GM23338 (cell line): ENCODE measurements around the gene DNAH11. TPM values are rescaled to one million over a fixed set of nuclear protein-coding genes. Genes with fewer than 3 reads are reported as not detected.

ENCODE experiments used
- ATAC-seq: fragments of 200-7000 bp; cut with Tn5 transposase; 3 replicates; pipeline ENCODE4 v1.9.1; 2020
- DNase-seq: peaks from one replicate; pipeline ENCODE4 v3.0.0-alpha.2; 2015; ENCODE audit warnings: low spot score
- H2AFZ ChIP-seq: fragments of 200-600 bp; sonication (generic); 2 replicates; pipeline ENCODE4 v1.8.0; 2016; ENCODE audit warnings: antibody characterized with exemption, mild to moderate bottlenecking, moderate library complexity
- H3F3A ChIP-seq: fragments of 200-600 bp; sonication (generic); replicated peaks from 2 replicates; pipeline ENCODE4 v1.8.0; 2017; ENCODE audit warnings: antibody characterized with exemption, mixed run types, low read depth
- H3K27ac ChIP-seq: fragments of 200-600 bp; sonication (generic); 2 replicates; pipeline ENCODE4 v1.6.1; 2016; ENCODE audit warnings: low read depth
- H3K27me3 ChIP-seq: fragments of 200-600 bp; sonication (generic); 2 replicates; pipeline ENCODE4 v1.8.0; 2016; ENCODE audit warnings: mild to moderate bottlenecking, mixed run types, moderate library complexity; ENCODE audit not compliant: insufficient read depth
- H3K36me3 ChIP-seq: fragments of 200-600 bp; sonication (generic); 2 replicates; pipeline ENCODE4 v1.8.0; 2016; ENCODE audit warnings: mild to moderate bottlenecking; ENCODE audit not compliant: insufficient read depth
- H3K4me1 ChIP-seq: fragments of 200-600 bp; sonication (generic); 2 replicates; pipeline ENCODE4 v1.8.0; 2016; ENCODE audit warnings: mild to moderate bottlenecking, moderate library complexity; ENCODE audit not compliant: insufficient read depth
- H3K4me2 ChIP-seq: fragments of 200-600 bp; sonication (generic); 2 replicates; pipeline ENCODE4 v1.7.1; 2017; ENCODE audit warnings: mixed run types
- H3K4me3 ChIP-seq: fragments of 200-600 bp; sonication (generic); 2 replicates; pipeline ENCODE4 v1.6.1; 2016; ENCODE audit warnings: mixed run types
- H3K79me2 ChIP-seq: fragments of 200-600 bp; sonication (generic); replicated peaks from 2 replicates; pipeline ENCODE4 v1.8.0; 2017; ENCODE audit warnings: mild to moderate bottlenecking; ENCODE audit not compliant: insufficient read depth
- H3K9me2 ChIP-seq: fragments of 200-600 bp; sonication (generic); 2 replicates; pipeline ENCODE4 v1.8.0; 2017; ENCODE audit not compliant: insufficient read depth
- H4K20me1 ChIP-seq: fragments of 200-600 bp; sonication (generic); replicated peaks from 2 replicates; pipeline ENCODE4 v1.8.0; 2017; ENCODE audit warnings: mild to moderate bottlenecking; ENCODE audit not compliant: insufficient read depth
- H3K27ac Mint-ChIP-seq: 2 replicates; pipeline ENCODE4 v1.8.0; 2020; ENCODE audit warnings: inconsistent platforms, mild to moderate bottlenecking, moderate library complexity, mixed read lengths
- H3K27me3 Mint-ChIP-seq: 3 replicates; pipeline ENCODE4 v1.8.0; 2022; ENCODE audit warnings: low read depth, mild to moderate bottlenecking, moderate library complexity, mixed read lengths, inconsistent platforms; ENCODE audit not compliant: insufficient read depth, poor library complexity
- H3K36me3 Mint-ChIP-seq: 3 replicates; pipeline ENCODE4 v1.8.0; 2021; ENCODE audit warnings: low read depth, mild to moderate bottlenecking, inconsistent platforms, moderate library complexity, mixed read lengths
- H3K4me1 Mint-ChIP-seq: 3 replicates; pipeline ENCODE4 v1.8.0; 2020; ENCODE audit warnings: mild to moderate bottlenecking, inconsistent platforms, mixed read lengths
- H3K4me3 Mint-ChIP-seq: 3 replicates; pipeline ENCODE4 v1.8.0; 2021; ENCODE audit warnings: moderate library complexity, mild to moderate bottlenecking, inconsistent platforms, mixed read lengths
- H3K9me3 Mint-ChIP-seq: 3 replicates; pipeline ENCODE4 v1.8.0; 2020; ENCODE audit warnings: moderate library complexity, mild to moderate bottlenecking, inconsistent platforms, mixed read lengths
- EZH2 ChIP-seq: fragments of 200-600 bp; sonication (generic); IDR thresholded peaks from one replicate; pipeline ENCODE4 v1.8.0; 2017; ENCODE audit warnings: antibody characterized with exemption, mild to moderate bottlenecking, low read depth; ENCODE audit not compliant: unreplicated experiment
- JUNB ChIP-seq: IDR thresholded peaks from one replicate; pipeline ENCODE4 v1.6.1; 2016; ENCODE audit warnings: antibody characterized with exemption; ENCODE audit not compliant: unreplicated experiment
- NANOG ChIP-seq: IDR thresholded peaks from 2 replicates; pipeline ENCODE4 v1.6.1; 2016; ENCODE audit warnings: antibody characterized with exemption, borderline replicate concordance
- ZNF331 ChIP-seq: fragments of 250-450 bp; sonication (Bioruptor Pico); IDR thresholded peaks from 2 replicates; pipeline ENCODE4 v1.5.0; 2020; ENCODE audit warnings: low read depth, mild to moderate bottlenecking, moderate library complexity
- polyA plus RNA-seq: library from polyadenylated mRNA; unstranded; fragments of >200 nt; fragmentation: Nextera tagmentation; extraction: Ambion mirVana; gene quantifications from 2 replicates; pipeline ENCODE4 v1.2.1, GENCODE V29; 2016
- total RNA-seq: library from RNA; depleted of rRNA; stranded (reverse); fragments of >200 nt; shearing (Covaris generic); gene quantifications from 2 replicates; pipeline ENCODE4 v1.2.3, GENCODE V29; 2014
- TF ChIP-seq, protein P1 (sequence below): fragments of 250-450 bp; sonication (Bioruptor Pico); IDR thresholded peaks from 2 replicates; pipeline ENCODE4 v1.5.0; 2020; ENCODE audit warnings: mild to moderate bottlenecking, moderate library complexity
- TF ChIP-seq, protein P2 (sequence below): IDR thresholded peaks from one replicate; pipeline ENCODE4 v1.6.1; 2018; ENCODE audit warnings: antibody characterized with exemption; ENCODE audit not compliant: unreplicated experiment
- TF ChIP-seq, protein P3 (sequence below): IDR thresholded peaks from 2 replicates; pipeline ENCODE4 v1.6.1; 2016; ENCODE audit warnings: antibody characterized with exemption

Gene DNAH11
- total and polyA plus RNA-seq, 2 experiments from 2014 or later: 9.3 TPM

- 0 out of 2 replicates have a peak, but pooled peaks cover 3% of the 10 kb centered on the region for H3K9me2 ChIP-seq
- no peak for DNase-seq
- H3K79me2 ChIP-seq: no peaks in the 10 kb centered on the region
- Mint-ChIP-seq H3K9me3 (no peaks in the 10 kb centered on the region), H3K36me3 (peaks cover under 1% of the 10 kb centered on the region; the same call in 2 of the 3 replicates), H3K4me3 (no peak overlapping the region), H3K27ac (no peak overlapping the region), H3K4me1 (no peaks in the 10 kb centered on the region; the same call in 2 of the 3 replicates), H3K27me3 (no peaks in the 10 kb centered on the region)
- no peaks in the 10 kb centered on the region for H4K20me1 ChIP-seq
- no peak overlapping the region for H3K4me2 ChIP-seq
- H3K4me3 ChIP-seq: no peak overlapping the region
- H3K36me3 ChIP-seq: no peaks in the 10 kb centered on the region
- H2AFZ ChIP-seq: no peak overlapping the region
- no peak overlapping the region for H3K27ac ChIP-seq
- no peaks in the 10 kb centered on the region for H3K4me1 ChIP-seq
- no peaks in the 10 kb centered on the region for H3F3A ChIP-seq
- H3K27me3 ChIP-seq: no peaks in the 10 kb centered on the region
- no peak for TF ChIP-seq EZH2
- TF ChIP-seq, protein P1, sequence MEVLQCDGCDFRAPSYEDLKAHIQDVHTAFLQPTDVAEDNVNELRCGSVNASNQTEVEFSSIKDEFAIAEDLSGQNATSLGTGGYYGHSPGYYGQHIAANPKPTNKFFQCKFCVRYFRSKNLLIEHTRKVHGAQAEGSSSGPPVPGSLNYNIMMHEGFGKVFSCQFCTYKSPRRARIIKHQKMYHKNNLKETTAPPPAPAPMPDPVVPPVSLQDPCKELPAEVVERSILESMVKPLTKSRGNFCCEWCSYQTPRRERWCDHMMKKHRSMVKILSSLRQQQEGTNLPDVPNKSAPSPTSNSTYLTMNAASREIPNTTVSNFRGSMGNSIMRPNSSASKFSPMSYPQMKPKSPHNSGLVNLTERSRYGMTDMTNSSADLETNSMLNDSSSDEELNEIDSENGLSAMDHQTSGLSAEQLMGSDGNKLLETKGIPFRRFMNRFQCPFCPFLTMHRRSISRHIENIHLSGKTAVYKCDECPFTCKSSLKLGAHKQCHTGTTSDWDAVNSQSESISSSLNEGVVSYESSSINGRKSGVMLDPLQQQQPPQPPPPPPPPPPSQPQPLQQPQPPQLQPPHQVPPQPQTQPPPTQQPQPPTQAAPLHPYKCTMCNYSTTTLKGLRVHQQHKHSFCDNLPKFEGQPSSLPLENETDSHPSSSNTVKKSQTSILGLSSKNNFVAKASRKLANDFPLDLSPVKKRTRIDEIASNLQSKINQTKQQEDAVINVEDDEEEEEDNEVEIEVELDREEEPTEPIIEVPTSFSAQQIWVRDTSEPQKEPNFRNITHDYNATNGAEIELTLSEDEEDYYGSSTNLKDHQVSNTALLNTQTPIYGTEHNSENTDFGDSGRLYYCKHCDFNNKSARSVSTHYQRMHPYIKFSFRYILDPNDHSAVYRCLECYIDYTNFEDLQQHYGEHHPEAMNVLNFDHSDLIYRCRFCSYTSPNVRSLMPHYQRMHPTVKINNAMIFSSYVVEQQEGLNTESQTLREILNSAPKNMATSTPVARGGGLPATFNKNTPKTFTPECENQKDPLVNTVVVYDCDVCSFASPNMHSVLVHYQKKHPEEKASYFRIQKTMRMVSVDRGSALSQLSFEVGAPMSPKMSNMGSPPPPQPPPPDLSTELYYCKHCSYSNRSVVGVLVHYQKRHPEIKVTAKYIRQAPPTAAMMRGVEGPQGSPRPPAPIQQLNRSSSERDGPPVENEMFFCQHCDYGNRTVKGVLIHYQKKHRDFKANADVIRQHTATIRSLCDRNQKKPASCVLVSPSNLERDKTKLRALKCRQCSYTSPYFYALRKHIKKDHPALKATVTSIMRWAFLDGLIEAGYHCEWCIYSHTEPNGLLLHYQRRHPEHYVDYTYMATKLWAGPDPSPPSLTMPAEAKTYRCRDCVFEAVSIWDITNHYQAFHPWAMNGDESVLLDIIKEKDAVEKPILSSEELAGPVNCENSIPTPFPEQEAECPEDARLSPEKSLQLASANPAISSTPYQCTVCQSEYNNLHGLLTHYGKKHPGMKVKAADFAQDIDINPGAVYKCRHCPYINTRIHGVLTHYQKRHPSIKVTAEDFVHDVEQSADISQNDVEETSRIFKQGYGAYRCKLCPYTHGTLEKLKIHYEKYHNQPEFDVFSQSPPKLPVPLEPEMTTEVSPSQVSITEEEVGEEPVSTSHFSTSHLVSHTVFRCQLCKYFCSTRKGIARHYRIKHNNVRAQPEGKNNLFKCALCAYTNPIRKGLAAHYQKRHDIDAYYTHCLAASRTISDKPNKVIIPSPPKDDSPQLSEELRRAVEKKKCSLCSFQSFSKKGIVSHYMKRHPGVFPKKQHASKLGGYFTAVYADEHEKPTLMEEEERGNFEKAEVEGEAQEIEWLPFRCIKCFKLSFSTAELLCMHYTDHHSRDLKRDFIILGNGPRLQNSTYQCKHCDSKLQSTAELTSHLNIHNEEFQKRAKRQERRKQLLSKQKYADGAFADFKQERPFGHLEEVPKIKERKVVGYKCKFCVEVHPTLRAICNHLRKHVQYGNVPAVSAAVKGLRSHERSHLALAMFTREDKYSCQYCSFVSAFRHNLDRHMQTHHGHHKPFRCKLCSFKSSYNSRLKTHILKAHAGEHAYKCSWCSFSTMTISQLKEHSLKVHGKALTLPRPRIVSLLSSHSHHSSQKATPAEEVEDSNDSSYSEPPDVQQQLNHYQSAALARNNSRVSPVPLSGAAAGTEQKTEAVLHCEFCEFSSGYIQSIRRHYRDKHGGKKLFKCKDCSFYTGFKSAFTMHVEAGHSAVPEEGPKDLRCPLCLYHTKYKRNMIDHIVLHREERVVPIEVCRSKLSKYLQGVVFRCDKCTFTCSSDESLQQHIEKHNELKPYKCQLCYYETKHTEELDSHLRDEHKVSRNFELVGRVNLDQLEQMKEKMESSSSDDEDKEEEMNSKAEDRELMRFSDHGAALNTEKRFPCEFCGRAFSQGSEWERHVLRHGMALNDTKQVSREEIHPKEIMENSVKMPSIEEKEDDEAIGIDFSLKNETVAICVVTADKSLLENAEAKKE (CRISPR knock-in tag): no peak
- TF ChIP-seq, protein P2, sequence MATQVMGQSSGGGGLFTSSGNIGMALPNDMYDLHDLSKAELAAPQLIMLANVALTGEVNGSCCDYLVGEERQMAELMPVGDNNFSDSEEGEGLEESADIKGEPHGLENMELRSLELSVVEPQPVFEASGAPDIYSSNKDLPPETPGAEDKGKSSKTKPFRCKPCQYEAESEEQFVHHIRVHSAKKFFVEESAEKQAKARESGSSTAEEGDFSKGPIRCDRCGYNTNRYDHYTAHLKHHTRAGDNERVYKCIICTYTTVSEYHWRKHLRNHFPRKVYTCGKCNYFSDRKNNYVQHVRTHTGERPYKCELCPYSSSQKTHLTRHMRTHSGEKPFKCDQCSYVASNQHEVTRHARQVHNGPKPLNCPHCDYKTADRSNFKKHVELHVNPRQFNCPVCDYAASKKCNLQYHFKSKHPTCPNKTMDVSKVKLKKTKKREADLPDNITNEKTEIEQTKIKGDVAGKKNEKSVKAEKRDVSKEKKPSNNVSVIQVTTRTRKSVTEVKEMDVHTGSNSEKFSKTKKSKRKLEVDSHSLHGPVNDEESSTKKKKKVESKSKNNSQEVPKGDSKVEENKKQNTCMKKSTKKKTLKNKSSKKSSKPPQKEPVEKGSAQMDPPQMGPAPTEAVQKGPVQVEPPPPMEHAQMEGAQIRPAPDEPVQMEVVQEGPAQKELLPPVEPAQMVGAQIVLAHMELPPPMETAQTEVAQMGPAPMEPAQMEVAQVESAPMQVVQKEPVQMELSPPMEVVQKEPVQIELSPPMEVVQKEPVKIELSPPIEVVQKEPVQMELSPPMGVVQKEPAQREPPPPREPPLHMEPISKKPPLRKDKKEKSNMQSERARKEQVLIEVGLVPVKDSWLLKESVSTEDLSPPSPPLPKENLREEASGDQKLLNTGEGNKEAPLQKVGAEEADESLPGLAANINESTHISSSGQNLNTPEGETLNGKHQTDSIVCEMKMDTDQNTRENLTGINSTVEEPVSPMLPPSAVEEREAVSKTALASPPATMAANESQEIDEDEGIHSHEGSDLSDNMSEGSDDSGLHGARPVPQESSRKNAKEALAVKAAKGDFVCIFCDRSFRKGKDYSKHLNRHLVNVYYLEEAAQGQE: no peak
- TF ChIP-seq NANOG: no peak
- no peak for TF ChIP-seq JUNB
- no peak for TF ChIP-seq ZNF331 (CRISPR knock-in tag)
- TF ChIP-seq, protein P3, sequence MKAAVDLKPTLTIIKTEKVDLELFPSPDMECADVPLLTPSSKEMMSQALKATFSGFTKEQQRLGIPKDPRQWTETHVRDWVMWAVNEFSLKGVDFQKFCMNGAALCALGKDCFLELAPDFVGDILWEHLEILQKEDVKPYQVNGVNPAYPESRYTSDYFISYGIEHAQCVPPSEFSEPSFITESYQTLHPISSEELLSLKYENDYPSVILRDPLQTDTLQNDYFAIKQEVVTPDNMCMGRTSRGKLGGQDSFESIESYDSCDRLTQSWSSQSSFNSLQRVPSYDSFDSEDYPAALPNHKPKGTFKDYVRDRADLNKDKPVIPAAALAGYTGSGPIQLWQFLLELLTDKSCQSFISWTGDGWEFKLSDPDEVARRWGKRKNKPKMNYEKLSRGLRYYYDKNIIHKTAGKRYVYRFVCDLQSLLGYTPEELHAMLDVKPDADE: no peak
- ATAC-seq: no peak
These were observed 61.3 kb downstream of the DNAH11 start for GRCh38 chr7:21603972-21604749.
